ENCODE data around the gene OR51D1. TPM values are rescaled to one million over a fixed set of nuclear protein-coding genes. Genes with fewer than 3 reads are reported as not detected.

The OR51D1 gene
- total and polyA plus RNA-seq, 4 donors: not detected

GRCh38 chr11:4610258-4610935, 26.9 kb upstream of the OR51D1 start:
- no peaks in the 10 kb centered on the region for H3K9me3 ChIP-seq (ENCODE audit: control insufficient read depth in 4 of 4, low read length in 3 of 4)
- TF ChIP-seq FOXA2 (IDR thresholded peaks at IDR 0.05) (no peak), NR2F2 (IDR thresholded peaks at IDR 0.05) (no peak), HNF4G (IDR thresholded peaks at IDR 0.05) (no peak), EGR1 (IDR thresholded peaks at IDR 0.05; ENCODE audit: low read depth in 2 of 2) (no peak), CTCF (IDR thresholded peaks at IDR 0.05; ENCODE audit: low read depth, low read length, missing input control) (no peak), MAX (IDR thresholded peaks at IDR 0.05) (no peak), RAD21 (IDR thresholded peaks at IDR 0.05) (no peak), FOXA1 (IDR thresholded peaks at IDR 0.05) (no peak), RXRA (IDR thresholded peaks at IDR 0.05) (no peak), YY1 (IDR thresholded peaks at IDR 0.05) (no peak), JUND (IDR thresholded peaks at IDR 0.05) (no peak), ATF3 (IDR thresholded peaks at IDR 0.05) (no peak), GABPA (IDR thresholded peaks at IDR 0.05 in 1 of 2, conservative IDR thresholded peaks at IDR 0.05 in 1 of 2) (no peak), SP1 (IDR thresholded peaks at IDR 0.05) (no peak), HNF4A (conservative IDR thresholded peaks at IDR 0.05) (no peak), REST (IDR thresholded peaks at IDR 0.05) (no peak), ZBTB33 (IDR thresholded peaks at IDR 0.05) (no peak), TAF1 (conservative IDR thresholded peaks at IDR 0.05) (no peak)
- DNase-seq (ENCODE audit: low spot score): no peak
- no peak overlapping the region for H3K9ac ChIP-seq (ENCODE audit: low read depth in 1 of 2, low read length in 2 of 2)
- peaks cover 0 to 12% (median 4%) of the 10 kb centered on the region in 4 donors for H3K4me1 ChIP-seq (ENCODE audit: control insufficient read depth in 4 of 4, insufficient read depth in 4 of 4, low read length in 3 of 4)
- no peaks in the 10 kb centered on the region for H3K27me3 ChIP-seq (ENCODE audit: control insufficient read depth in 4 of 4, insufficient read depth in 4 of 4, low read length in 3 of 4)
- no peak overlapping the region for H3K27ac ChIP-seq (ENCODE audit: low read depth in 1 of 2, low read length in 2 of 2)
- H3K4me3 ChIP-seq (ENCODE audit: low read depth in 1 of 3, low read length in 3 of 3): no peak overlapping the region
- 55% methylated on average over 3 of the region's 3 CpGs for WGBS
- no peaks in the 10 kb centered on the region for H3K36me3 ChIP-seq (ENCODE audit: control insufficient read depth in 4 of 4, insufficient read depth in 3 of 4, low read depth in 1 of 4, low read length in 3 of 4)
